Right ventricle myocardium inferior (tissue), 1 donor: Measurements from ENCODE around the gene RASA4. TPM values are rescaled to one million over a fixed set of nuclear protein-coding genes. Genes with fewer than 3 reads are reported as not detected.
"Not testable (repeated sequence)": the region's sequence is repeated elsewhere in the genome, so short reads cannot be mapped to it uniquely, and the experiment has no call there.

ENCODE experiments used
- ATAC-seq: fragments of 200-7000 bp; cut with Tn5 transposase; one replicate; pipeline ENCODE4 v1.9.1; 2020; ENCODE audit warnings: mild to moderate bottlenecking, moderate library complexity
- DNase-seq: peaks from one replicate; pipeline ENCODE4 v3.0.0; 2021; ENCODE audit errors: missing footprints
- intact Hi-C: fragments of 100-400 bp; cut with DNase I; formaldehyde crosslinking; loops from one replicate; pipeline ENCODE4 v1.11.0; 2022
- long read RNA-seq: library from polyadenylated mRNA; unstranded; transcript quantifications from one replicate; pipeline ENCODE4 v2.0.0, GENCODE V29; 2021
- total RNA-seq: library from RNA; stranded (reverse); fragmentation: NEBNext Ultra II Directional; extraction: Animal tissue kit (Norgen Biotek cat#: 25700); gene quantifications from one replicate; pipeline ENCODE4 v1.2.1, GENCODE V29; 2021
- donor health status: DM: no; HTN: yes; CAD: no; lungs with severe emphysema.

The RASA4 gene
- total RNA-seq, result 17.1 TPM
- long read RNA-seq, full-length matches to known transcripts, result 3 of 8 reads
- long read RNA-seq, partial matches to known transcripts, result 2 of 8 reads
- long read RNA-seq, other reads (novel, unspliced or antisense), result 3 of 8 reads

DNA sequence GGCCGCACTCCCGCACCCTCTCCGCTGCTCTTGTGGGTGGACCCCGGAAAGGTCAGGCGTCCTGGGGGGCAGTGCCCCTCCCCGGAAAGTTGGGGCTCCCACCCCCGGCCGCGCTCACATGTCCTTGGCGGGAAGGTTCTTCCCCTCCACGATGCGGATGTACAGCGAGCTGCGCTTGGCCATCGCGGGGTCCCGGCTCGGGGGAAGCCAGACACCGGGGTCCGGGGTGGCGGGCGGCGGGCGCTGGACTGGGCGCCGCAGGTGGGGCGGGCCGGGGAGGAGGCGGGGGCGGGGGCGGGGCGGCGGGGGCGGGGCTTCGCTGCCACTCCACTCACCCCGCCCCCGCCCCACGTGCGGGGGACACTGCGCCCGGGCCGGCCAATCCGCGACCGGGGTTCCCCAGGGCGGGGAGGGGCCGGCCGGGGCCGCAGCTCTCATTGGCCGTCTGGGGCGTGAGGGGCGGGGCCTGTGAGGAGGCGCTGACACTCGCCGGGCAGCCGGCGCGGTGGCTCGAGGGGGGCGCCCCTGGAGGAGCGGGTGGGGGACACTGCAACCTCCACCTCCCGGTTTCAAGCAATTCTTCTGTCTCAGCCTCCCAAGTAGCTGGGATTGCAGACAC lies at the start of gene RASA4:
TSS of gene RASA4 (minus strand) at position 250 of the 619 bp plus-strand sequence. CDS start at position 183, 67 bp downstream.
- intact Hi-C loops, result not testable (repeated sequence)
- DNase-seq (peak; percentile 85), ATAC-seq (peak; percentile 95)

DNA sequence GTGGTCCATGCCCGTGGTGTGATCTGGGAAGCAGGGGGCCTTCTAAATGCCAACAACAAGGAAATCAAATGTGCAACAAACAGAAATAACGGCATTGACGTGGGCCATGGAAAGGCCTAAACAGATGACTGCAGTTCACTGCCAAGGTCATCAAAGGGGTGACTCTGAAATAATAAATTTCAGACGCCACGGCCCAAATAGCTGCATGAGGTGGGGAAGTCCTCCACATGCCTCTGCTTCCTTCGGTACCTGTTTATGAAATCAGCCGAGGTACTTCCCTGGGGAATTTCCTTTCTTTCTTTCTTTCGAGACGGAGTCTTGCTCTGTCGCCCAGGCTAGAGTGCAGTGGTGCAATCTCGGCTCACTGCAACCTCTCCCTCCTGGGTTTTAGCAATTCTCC lies 48.2 kb upstream of the RASA4 start:
- DNase-seq, ATAC-seq: not testable (repeated sequence)

DNA sequence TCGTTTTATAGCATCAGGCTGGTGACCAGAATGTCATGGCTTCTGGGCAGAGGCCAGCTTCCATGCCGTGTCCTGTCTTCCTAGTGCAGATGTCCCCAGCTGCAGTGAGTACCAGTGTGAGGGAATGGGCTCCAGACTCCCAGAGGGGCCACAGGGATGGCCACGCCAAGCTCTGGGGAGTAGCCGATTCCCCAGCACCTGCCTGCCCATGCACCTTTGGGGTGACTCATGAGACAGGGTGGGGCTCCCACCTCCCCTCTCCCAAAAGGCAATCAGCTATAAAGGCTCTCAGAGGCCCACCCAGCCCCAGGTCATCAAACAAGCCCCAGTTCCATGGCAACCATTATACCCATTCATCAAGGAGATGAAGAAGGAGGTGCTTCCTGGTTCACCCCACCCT lies 33.4 kb upstream of the RASA4 start, which contains the start of gene SPDYE2B:
TSS of gene SPDYE2B (plus strand) at position 396 of the 400 bp plus-strand sequence. CDS start 2,030 bp downstream, outside the sequence.
- intact Hi-C loops, DNase-seq: not testable (repeated sequence)
- ATAC-seq, result peak; percentile 33

More for the DNA sequence above, 48.2 kb upstream of the RASA4 start:
- intact Hi-C loops, result not testable (repeated sequence)

DNA sequence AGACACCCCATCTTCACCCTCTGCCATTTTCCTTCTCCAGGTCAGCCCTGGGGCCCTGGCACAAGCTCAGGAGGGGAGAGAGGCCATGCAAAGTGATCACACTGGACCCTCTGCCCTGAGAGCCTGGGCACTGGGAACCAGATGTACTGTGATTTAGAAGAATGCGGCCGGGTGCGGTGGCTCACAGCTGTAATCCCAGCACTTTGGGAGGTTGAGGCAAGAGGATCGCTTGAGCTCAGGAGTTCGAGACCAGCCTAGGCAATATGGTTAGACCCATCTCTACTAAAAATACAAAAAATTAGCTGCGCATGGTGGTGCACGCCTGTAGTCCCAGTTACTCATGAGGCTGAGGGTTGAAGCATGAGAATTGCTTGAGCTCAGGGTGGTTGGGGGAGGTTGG lies 31.3 kb upstream of the RASA4 start:
- DNase-seq, result peak; percentile 43
- intact Hi-C loops, ATAC-seq: not testable (repeated sequence)

DNA sequence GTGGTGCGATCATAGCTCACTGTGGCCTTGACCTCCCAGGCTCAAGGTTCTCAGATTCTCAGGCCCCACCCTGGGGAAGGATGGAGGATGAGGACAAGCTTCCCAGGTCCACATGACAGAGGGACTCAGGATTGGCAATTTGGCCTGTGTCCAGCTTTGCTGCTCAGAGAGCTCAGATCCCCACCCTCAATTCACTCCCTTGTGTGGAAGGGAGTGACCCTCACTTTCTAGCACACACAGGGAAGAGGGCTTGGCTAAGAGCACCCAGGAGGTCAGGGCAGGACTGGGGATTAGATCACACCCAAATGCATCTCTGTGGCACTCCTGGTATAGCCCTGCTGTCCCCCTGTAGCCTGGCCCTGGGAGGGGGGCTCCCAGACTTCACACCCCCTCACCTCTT lies 26.8 kb upstream of the RASA4 start:
- DNase-seq, result not testable (repeated sequence)

DNA sequence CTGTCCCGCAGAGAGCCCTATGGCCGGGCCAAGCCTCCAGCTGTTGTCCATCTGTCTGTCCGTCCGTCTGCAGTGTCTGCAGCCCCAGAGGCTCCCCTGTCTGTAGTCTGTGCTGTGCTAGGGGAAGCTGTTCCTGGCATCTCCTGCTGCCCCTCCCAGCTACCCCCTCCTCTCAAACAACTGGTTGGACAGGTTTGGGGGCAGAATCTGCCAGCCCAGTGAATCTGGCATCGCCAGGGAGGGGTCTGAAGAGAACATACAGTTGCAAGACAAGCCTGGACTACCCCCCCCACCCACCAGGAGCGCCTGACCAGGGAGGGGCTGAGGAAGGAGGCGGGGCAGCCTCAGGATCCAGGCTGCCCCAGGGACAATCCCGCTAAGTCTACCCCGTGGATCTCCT lies 26.1 kb upstream of the RASA4 start, which contains the start of gene UPK3BL1:
TSS of gene UPK3BL1 (minus strand) at position 101 of the 400 bp plus-strand sequence. CDS start at position 51, 50 bp downstream.
- ATAC-seq, result peak; percentile 44
- intact Hi-C loops, result not testable (repeated sequence)

More for the DNA sequence above, 26.8 kb upstream of the RASA4 start:
- intact Hi-C loops, ATAC-seq: not testable (repeated sequence)

DNA sequence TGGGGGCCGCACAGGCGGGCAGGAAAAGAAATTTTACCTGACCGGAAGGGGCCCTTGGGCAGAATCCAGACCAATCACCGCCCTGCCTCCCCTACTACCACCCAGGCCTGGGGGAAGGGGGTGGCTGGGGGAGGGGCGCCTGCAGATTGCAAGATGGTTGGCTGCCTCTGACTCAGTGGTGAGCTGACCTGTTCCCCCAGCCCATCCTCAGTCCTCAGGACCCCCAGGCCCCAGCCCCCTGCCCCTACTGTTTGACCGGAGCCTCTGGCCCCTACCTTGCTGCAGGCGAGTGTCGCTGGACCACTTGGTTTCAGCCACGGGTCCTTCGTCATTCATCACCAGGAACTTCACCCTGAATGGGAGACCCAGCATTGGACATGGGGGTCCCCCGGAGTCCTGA lies 22.3 kb upstream of the RASA4 start:
- peak; percentile 10 for ATAC-seq
- intact Hi-C loops, result not testable (repeated sequence)
- DNase-seq, result peak; percentile 35

More for the DNA sequence above, 26.1 kb upstream of the RASA4 start, which contains the start of gene UPK3BL1:
- DNase-seq, result not testable (repeated sequence)

DNA sequence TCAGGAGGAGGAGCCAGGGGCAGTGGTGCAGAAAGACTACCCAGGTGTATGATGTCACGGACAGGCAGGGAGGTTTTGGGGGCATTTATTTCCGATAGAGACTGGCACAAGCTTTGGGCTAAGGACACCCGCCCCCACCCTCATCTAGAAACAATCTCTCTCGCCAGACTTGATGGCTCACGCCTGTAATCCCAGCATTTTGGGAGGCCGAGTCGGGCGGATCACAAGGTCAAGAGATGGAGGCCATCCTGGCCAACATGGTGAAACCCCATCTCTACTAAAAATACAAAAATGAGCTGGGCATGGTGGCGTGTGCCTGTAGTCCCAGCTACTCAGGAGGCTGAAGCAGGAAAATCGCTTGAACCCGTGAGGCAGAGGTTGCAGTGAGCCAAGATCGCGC lies 20.4 kb upstream of the RASA4 start:
- ATAC-seq, intact Hi-C loops: not testable (repeated sequence)
- peak; percentile 46 for DNase-seq

DNA sequence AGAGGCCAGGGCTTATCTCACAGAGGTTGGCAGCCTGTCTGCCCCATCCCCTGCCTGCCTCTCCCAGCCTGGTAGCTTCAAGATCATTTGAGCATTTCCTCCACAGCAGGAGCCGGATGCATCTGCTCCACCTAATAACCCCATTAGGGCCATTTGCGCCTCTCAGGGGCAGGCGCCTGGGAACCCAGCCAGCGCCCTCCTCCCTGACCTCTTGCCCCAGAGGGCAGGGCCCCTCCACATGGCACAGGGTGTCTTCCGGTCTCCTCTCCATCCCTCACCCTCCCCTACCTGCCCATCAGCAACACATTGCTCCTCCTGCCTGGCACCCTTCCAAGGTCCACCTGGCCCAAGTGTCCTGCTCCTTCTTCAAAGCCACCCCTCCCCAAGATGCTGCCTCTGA lies 18.8 kb upstream of the RASA4 start:
- ATAC-seq, DNase-seq, intact Hi-C loops: not testable (repeated sequence)

DNA sequence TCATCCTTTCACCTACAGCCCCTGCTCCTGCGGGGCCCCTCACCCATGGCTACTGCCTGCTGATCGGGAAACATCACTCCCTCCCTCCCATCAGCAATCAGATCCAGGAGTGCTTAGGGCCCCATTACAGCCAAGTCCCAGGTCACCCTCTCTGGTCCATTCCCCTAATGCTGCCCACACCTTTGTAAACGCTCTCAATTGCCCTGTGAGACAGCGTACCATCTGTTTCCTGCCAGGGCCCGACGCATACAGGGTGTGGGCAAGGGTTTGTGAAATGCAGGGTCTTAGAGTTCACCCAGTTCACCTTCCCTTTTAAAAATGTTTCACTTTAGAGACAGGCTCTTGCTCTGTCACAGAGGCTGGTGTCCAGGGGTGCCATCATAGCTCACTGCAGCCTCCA lies 17.7 kb upstream of the RASA4 start:
- peak; percentile 25 for DNase-seq
- intact Hi-C loops, ATAC-seq: not testable (repeated sequence)

DNA sequence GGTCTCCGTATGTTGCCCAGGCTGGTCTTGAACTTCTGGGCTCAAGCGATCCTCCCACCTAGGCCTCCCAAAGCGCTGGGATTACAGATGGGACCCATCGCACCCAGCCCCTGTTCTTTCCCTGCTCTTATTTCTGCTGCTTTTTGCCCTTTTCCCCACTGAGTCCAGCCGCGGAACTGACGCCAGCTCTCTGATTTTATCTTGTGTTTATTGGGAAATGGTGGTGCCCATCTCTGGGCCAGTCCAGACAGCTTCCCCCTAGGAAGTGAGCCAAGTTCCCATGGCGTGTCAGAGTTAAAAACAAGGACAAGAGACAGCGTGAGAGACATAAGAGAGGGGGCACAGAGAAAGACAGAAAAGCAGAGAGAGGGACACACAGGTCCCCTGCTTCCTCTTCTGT lies 14.1 kb upstream of the RASA4 start:
- ATAC-seq, intact Hi-C loops: not testable (repeated sequence)
- peak; percentile 37 for DNase-seq

DNA sequence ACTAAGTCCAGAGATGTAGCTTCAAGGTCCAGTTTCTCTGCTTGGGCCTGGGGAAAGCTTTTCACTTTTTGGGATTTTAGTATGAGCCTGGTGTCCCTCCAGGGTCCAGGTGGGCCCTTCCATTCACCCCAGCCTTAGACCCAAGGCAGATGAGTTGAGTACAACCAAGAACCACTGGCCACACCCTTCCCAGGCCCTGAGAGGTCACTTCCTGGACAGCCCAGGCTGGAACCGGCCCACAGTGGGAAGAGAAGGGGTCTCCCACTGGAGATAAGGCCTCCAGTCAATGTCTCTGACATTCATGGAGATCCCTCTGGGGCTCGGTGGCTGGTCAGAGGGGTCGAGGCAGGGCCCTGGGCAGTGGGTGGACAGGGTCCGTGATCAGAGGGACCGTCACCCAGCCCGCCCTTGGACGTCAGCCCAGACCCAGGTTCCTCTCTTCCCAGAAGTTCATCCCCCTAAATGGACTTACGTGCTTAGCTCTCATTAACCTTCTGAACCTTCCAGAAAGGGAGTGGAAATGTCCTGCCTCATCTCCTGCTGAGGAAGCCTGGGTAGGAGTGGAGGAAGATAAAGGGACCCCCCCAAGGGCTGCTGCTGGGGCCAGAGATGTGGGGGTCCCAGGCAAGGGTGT lies 10.8 kb upstream of the RASA4 start:
- intact Hi-C loops, DNase-seq: not testable (repeated sequence)
- peak; percentile 23 for ATAC-seq

DNA sequence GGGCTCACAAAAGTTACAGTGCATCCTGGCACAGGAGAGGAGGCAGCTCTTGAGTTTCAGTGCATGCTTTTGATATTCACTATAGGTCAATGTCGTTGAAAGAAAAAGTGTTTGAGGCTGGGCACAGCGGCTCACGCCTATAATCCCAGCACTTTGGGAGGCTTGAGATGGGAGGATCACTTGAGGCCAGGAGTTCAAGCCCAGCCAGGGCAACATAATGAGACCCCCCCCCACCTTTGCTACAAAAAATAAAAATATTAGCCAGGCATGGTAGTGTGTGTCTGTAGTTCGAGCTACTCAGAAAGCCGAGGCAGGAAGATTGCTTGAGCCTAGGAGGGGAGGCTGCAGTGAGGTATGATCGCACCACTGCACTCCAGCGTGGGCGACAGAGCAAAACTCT lies 1.6 kb upstream of the RASA4 start:
- peak; percentile 40 for DNase-seq
- ATAC-seq, intact Hi-C loops: not testable (repeated sequence)

DNA sequence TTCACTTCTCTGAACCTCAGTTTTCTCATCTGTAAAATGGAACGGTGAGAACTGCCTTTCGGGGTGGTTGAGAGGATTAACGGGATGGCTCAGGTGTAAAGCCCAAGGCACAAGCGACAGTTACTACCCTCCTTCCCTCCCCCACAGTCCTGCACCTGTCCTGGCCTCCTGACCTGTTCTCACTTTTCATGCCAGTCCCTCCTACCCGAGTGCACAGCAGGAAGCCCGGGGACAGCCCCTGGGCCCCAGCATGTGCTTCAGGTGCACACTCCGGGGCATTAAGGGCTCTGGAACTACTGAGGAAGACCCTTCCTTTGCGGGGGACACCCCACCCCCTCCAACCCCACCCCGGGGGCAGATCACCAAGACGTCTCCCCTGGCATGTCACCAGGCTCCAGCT lies 626 bp downstream of the RASA4 start:
- ATAC-seq, intact Hi-C loops, DNase-seq: not testable (repeated sequence)

DNA sequence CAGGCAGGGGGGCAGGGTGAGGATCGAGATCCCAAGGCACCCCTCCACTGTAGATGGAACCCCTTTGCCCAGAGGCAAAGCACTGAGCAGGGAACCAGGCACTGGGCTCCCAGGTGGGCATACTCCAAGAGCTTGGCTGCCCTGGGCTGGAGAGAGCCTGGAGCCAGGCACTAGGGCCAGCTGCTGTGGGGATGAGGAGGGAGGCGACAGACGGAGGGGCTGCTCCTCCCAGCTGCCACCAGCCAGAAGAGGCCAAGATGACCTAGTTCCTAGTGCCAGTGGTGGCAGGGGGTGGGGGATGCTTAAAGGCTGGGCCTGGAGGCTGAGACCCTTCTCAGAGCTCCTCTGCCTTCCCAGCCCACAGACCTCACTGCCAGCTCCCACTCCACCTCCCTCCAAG lies 1.7 kb downstream of the RASA4 start:
- DNase-seq, ATAC-seq, intact Hi-C loops: not testable (repeated sequence)

DNA sequence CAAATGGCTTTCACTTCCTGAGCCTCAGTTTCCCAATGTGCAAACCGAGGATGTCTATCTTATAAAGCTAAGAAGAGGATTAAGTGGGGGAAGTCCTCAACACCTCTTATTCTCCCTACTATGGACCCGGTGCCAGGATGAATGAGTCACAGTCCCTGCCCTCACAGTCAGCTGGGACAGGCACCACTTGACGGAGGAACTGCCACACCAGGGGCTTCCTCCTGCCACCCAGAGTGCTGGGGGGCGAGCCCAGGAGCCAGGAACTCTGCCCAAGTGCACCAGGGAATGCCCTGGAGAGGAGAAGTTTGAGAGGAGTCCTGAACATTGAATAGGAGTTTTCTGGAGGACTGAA lies 2.2 kb downstream of the RASA4 start:
- DNase-seq, ATAC-seq, intact Hi-C loops: not testable (repeated sequence)

DNA sequence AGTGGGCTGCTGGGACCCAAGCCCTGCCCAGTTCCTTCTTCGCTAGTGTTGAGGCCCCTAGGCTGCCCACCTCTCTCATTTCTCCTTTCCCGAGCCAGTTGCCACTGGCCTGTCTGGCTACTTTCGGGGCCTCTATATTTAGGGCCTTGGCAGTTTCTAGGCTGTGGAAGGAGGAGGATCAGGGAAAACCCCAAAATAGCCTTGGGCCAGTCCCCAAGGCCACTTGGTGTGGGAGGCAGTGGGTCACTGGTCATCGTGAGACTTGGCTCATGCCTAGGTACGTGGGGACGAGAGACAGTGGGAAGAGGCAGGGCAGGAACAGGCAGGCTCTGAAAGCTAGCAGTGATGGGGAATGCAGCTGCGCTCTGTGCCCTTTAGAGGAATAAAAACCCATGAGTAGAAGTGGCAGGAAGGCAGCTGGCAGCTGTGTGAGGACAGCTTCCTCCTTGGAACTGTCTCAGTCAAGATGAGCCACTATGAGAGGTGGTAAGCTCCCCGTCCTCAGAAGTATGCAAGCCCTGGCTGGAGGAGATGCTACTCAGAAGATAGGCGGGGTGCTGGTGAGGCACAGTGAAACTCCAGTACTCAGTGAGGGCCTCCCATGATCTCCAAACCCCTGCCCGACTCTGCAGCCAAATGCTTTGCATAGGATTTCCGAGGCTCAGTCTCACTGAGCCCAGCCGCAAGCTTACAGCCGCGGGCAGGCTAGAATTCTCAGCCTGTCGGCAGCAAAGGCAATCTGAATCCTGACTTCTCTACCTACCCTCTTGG lies 2.8 kb downstream of the RASA4 start:
- DNase-seq, intact Hi-C loops, ATAC-seq: not testable (repeated sequence)

DNA sequence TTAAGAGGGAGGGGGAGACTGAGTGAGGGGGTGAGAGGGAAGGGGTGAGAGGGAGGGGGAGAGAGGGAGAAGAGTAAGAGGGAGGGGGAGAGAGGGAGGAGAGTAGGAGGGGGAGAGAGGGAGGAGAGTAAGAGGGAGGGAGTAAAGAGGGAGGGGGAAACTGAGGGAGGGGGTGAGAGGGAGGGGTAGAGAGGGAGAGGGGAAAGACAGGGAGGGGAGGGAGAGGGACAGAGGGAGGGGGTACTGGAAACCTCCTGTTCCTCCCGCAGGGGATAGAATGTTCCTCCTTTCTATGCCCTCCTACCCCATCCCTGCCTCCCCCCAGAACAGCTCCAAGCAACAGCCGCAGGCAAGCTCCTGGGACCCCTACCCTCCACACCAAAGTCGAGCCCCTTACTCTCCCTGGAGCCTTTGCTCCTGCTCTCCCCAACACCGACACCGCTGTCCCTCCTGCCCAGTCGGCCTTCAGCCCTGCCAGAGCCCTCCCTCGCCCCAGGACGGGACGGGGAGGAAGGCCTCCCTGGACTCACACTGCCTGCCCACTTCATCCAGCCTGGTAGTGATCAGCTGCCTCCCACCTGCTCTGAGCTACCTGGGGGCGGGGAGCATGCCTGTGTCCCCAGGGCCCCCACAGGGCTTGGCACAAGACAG lies 4.8 kb downstream of the RASA4 start:
- ATAC-seq, intact Hi-C loops: not testable (repeated sequence)

More for the DNA sequence above, 4.8 kb downstream of the RASA4 start:
- peak; percentile 69 for DNase-seq
